Left renal pelvis (tissue), 4 donors: ENCODE measurements around the gene TMEM205. TPM values are rescaled to one million over a fixed set of nuclear protein-coding genes. Genes with fewer than 3 reads are reported as not detected.
"Not testable (repeated sequence)": the region's sequence is repeated elsewhere in the genome, so short reads cannot be mapped to it uniquely, and the experiment has no call there.

Experiments
- DNase-seq, 4 donors: peaks; one replicate each; pipeline ENCODE4 v3.0.0-alpha.2; 2013; ENCODE audit warnings: low read depth in 4 of 4, low spot score in 3 of 4
- polyA plus RNA-seq, 4 donors: library from polyadenylated mRNA; unstranded; fragments of 120-200 nt; gene quantifications; one replicate each; pipeline ENCODE4 v1.2.1, GENCODE V29; 2013; ENCODE audit not compliant: insufficient read length in 4 of 4

TMEM205 gene
- polyA plus RNA-seq, 4 donors: 64.3 to 142 (median 122) TPM

DNA sequence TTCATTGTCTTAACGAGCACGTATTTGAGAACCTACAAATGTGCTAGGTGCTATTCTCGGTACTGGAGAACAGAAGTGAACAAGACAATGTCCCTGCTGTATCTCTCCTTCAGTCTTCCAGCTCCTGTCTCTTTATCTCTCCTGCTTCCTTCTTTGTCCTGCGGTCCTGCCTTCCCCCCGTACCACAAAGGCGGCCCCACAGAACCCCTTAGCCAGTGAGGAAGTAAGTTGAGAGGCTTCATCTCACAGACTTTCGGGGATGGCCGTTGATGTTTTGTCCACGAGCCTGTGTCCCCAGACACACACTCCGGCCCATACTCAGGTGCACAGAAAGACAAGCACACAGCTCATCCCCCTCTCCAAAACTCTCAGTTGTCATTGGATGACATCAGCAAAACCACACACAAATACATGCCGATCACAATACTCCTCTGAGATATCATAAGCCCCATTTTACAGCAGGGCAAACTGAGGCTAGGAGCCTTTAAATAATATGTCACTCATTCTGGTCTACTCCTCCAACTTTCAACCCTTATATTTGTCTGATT, 27.9 kb upstream of the TMEM205 start:
- DNase-seq: no peak

DNA sequence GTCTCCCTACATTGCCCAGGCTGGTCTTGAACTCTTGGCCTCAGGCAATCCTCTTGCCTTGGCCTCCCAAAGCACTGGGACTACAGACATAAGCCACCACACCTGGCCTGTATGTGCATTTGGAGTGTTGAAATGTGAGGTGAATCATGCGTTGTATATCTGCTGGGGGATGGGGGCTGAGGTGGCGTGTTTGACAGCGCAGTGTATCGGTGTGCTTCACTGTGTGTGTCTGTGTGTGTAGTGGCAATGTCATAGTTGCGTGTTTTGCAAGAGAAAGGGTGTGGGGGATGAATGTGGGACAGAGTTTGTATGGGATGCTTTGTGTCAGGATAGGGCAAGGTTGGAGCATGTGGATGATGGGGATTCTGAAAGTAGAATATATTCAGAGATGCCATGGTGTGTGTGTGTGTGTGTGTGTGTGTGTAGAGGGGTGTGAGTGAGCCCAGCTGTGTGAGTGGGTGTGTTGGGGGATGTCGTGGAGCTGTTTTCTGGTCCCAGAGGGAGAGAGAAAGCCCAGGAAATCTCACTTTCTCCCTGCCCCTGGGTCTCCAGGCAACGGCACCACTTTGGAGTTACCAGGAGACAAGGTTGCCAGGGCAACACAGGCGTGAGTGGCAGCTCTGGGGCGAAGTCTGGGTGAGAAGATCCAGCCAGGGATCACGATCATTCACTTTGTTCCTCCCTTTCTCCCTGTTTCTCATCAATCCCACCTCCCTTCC, 27.3 kb upstream of the TMEM205 start:
- DNase-seq: no peak

DNA sequence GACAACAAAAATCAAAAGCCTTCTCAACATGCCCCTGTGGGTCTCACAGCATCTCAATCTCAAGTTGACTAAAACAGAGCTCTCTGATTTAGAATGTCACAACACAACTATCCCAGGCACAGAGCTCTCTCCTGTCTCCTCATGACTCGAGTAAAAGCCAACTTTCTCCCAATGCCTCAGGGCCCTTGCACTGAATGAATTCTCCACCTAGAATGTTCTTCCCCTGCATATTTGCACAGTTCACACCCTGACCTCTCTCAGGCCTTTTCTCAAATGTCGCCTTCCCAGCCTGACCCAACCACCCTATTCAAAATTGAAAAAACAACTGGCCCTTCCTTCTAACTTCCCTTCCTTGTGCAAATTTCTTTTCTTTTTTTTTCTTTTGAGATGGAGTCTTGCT, 24.7 kb upstream of the TMEM205 start:
- no peak for DNase-seq

DNA sequence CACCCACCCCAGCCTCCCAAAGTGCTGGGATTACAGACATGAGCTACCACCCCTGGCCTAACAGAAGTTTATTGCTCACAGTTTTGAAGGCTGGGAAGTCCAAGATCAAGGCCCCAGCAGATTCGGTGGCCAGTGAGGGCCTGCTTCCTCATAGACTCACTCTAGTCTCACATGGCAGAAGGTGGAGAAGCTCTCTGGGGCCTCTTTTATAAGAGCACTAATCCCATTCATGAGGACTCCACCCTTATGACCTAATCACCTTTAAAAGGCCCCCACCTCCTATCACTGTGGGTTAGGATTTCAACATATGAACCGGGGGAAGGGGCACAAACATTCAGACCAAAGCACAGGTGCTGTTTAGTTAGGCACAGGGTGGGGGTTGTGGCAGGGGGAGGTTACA, 21.5 kb upstream of the TMEM205 start:
- no peak for DNase-seq

DNA sequence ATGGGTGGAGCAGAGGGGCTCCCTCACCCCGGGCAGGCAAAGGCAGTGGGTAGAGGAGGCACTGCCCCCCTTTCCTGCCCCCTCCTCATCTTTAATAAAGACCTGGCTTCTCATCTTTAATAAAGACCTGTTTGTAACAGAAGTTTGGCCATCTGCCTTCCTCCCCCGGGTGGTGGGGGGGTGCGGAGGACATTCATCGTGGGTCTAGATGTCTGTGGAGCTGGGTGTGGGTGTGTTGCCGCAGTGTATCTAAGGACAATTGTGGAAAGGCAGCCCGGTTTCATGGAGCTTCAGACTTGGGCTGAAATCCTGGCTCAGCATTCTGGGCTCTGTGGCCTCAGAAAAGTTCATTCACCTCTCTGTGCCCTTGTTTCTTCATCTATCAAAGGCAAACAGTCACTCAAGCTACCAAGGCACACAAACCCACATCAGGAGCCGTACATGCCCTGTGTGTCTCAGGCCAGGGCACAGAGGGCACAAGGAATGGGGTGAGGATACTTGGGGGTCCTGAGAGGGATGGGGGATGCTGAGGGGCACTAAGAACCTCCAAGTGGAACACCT, 19.6 kb upstream of the TMEM205 start:
- no peak for DNase-seq

DNA sequence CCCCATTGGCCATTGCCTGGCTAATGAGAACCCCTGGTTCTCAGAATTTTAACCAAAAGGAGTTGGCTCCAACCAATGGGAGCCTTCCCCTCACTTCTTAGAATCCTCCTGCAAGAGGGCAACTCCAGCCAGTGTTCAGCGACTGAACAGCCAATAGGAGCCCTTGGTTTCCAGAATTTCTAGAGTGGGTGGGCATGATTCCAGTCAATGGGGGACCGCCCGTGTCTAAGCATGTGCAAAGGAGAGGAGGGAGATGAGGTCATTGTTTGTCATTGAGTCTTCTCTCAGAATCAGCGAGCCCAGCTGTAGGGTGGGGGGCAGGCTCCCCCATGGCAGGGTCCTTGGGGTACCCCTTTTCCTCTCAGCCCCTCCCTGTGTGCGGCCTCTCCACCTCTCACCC, 18.9 kb upstream of the TMEM205 start:
- no peak for DNase-seq

DNA sequence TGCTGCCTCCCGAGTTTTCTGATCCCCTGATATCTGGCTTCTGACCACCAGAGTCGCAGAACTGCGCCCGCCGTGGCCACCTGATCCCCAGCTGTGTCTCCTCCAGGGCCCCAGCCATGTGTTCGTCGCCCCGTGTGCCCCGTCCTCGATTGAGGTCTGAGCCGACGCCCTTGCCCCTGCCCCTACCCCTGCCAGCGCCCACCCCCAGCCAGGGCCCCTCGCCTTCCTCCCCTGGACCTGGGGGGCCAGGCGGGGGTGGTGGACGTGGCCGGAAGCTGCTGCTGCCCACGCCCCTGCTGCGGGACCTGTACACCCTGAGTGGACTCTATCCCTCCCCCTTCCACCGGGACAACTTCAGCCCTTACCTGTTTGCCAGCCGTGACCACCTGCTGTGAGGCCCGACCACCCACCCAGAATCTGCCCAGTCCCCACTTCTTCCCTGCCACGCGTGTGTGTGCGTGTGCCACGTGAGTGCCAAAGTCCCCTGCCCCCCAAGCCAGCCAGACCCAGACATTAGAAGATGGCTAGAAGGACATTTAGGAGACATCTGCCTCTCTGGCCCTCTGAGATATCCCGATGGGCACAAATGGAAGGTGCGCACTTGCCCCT, 18.3 kb upstream of the TMEM205 start:
- DNase-seq: no peak

DNA sequence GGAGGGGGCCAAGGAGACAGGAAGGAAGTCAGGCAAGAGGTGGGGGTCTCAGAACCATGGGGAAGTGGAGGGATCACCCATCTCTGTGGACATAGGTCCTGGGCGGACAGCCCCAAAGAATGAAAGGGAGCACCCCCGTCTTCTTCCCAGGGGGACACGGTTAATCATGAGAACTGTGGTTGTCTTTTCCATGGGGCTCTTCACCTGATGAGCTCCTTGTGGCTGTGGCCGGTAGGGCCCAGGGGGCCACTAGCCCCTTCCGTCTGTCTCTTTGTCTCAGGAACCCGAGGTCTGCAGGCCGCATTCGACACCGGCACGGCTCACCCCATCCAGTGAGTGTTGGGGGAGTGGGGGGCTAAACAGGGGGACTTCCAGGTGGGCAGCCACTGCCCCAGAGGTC, 17.8 kb upstream of the TMEM205 start:
- DNase-seq: no peak

DNA sequence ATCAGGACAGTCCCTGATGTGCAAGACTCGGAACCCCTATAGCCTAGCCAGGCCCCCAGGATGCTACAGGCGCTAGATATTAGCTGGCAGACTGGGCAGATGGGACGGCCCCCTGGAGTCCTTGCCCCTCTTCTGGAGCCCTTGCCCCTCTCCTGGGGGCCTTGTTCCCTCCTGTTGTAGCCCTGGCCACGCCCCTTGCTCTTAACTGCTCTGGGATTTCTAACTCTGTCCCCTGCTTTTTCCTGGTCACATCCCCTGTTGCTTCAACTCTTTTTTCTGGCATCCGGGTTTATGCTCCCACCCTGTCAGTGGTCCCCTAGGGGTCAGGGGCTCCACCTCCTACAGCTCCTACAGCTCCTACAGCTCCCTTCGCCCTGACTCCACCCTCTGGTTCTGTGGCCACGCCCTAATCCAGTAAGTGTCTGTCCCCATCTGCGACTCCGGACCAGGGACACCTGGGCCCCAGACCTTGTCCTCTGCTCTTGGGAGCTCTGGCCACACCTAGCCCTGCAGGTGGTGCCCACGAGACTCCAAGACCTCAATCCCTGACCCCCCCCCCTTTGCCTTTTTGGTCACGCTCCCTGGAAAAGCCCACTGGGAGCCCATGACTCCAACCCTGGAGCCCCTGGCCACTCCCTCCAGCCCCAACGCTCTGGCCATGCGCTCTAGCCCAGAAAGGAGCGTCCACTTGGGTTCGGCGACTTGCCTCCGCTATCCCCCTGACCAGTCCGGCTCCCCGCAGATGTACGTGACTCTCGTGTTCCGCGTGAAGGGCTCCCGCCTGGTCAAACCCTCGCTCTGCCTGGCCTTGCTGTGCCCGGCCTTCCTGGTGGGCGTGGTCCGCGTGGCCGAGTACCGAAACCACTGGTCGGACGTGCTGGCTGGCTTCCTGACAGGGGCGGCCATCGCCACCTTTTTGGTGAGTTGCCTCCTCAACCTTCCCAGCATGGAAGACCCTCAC, 16.0 kb upstream of the TMEM205 start:
- DNase-seq: no peak

DNA sequence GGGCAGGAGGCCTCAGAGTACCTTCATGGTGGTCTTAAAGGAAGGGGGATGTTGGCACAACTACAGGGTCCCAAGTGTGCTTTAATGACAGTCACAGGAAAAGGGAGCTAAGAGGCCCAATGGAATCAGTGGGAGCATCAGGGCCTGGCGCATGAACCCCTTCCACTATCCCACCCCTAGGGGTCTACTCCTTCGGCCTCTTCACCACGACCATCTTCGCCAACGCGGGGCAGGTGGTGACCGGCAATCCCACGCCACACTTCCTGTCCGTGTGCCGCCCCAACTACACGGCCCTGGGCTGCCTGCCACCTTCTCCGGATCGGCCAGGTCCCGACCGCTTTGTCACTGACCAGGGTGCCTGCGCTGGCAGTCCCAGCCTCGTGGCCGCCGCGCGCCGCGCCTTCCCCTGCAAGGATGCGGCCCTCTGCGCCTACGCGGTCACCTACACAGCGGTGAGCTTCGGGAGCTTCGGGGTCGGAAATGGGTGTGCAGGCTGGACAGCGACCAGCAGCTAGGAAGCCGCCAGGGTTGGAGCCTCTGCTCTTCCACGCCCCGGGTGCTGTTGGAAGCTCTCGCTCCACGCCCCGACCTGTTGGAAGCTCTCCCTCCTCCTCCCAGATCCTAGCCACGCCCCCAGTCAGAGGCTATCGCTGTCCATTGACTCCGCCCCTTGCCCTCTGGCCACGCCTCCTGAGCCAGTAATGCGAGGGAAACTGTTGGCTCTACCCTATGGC, 15.1 kb upstream of the TMEM205 start:
- DNase-seq: no peak

DNA sequence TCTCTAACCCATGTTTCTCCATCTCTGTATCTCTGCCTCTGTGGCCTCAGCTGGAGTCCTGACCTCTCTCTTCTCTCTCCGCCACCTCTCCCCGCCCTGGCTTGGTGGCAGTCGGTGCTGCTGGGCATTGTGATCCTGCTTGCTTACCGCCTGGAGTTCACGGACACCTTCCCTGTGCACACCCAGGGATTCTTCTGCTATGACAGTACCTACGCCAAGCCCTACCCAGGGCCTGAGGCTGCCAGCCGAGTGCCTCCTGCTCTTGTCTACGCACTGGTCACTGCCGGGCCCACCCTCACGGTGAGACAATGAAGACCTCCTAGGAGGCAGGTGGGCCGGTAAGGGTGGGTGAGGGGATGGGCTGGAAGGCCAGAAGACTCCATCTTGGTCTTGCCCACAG, 13.4 kb upstream of the TMEM205 start:
- no peak for DNase-seq

DNA sequence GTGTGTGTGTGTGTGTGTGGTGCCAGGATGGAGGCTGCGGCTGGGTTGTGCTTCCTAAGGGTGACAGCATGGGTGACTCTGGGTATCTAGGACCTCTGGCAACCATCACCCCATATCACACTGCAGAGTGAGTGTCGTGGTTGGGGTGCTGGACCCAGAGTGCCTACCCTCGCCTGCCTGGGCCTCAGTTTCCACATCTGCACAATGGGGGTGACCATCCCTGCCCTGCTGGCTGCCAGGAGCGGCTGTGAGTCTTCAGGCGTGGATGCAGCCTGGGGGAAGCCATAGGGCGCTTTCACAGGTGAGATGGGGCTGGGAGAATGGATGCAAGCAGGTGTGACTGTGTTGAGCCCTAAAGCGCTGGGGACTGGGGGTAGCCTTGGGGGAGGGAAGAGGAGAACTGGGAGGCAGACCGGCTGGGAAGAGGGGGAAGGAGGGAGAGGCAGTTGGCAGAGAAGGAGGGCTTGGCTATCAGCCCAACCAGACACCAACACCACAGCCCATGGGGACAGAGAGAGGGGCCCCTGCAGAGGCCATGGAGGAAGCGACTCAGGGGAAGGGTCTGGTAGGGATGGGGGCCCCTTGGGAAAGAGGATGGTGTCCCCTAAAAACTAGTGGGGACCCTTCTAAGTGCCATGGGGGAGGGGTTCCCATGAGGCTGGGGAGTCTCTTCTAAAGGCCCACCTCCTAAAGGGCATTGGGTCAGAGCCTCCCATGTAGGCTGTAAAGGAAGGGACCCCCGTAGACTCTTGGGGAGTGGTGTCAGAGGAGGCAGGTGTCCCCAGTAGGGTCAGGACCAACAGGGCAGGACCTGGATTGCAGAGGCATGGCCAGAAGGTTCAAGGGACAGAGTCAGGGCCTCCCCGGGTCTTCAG, 10.8 kb upstream of the TMEM205 start:
- no peak for DNase-seq

DNA sequence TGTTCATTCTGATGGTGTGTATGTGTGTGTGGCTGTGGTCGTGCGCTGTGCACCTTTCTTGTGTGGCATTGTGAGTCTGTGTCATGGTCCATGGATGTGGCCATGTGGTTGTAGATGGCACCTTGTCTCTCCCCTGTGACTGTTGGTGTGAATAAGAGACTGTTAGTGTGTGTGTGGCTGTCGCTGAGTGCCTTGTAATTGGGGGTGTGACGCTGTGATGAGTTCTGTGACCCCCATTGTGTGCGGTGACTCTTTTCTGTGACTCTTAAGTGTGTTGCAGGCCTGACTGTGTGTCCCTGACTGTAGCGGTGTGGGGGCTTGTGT, 10.0 kb upstream of the TMEM205 start:
- DNase-seq: no peak

DNA sequence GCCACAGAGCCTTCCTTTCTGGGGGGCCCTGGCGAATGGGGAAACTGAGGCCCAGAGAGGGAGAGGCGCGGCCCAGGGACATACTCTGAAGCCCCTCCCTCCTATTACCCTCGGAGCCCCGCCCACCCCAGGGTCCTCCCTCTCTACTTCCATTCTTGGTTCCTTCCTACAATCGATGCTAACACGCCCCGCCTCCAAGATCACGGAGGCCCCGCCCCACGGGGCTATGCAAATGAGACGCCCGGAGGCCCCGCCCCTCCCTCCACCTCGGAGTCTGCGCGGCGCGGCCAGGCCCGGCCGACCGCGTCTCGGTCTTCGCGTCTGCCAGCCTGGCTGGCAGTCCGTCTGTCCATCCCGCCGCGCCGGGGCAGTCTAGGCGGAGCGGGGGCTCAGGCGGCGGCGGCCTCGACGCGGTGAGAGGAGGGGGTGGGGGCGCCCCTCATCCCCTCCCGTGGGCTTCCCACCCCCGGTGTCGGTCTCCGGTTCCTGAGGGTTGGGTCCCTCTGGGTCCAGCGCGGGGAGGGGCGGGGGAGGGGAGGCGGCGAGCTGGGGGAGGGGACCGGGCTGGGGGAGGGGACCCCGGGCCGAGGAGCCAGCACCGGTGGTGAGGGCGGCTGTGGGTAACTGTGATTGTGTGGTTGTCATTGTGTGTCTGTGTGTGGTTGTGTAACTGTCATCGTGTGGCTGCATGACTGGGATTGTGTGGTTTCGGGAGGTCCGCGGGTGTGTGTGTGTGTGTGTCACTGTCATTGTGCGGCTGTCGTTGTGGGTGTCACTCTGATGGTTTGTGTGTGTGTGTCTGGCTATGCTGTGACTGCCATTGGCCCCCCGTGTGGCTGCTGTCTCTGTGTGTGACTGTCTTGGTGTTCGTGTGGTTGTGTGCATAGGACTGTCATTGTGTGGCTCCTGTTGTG, 9.3 kb upstream of the TMEM205 start, which contains the start of gene PLPPR2:
Gene PLPPR2, plus strand, starts transcription at position 273 of the 914 bp plus-strand sequence. CDS start 2,242 bp downstream, outside the sequence.
- peak in 1 of 4 donors; percentile 48 for DNase-seq

DNA sequence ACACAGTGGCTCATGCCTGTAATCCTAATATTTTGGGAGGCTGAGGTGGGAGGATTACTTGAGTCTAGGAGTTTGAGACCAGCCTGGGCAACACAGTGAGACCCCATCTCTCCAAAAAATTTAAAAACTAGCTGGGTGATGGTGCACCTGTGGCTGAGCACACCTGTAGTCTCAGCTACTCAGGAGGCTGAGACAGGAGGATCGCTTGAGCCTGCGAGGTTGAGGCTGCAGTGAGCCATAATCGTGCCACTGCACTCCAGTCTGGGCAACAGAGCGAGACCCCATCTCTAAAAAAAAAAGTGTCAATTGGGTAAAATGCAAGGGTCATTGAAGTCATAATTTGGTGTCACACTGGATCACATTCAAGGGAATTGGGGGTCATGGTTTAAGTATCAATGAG, 8.0 kb upstream of the TMEM205 start:
- DNase-seq: not testable (repeated sequence)

DNA sequence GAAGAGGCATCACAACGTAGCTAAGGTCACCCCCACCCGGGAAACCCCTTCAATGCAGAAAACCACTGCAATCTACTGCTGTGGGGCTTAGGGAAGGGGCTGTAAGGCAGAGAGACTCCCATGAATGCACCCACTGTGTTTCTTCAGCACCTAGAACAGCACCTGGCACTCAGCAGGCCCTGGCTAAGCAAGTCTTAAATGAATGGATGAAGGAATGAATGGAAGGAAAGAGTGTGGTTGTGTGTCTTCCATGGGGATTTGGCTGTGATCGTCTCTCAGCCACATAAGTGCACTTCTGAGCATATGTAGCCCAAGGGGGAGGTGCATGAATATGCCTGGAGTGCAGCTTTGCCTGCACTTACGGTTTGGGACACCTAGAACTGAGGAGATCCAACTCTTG, 3.1 kb upstream of the TMEM205 start:
- no peak for DNase-seq

DNA sequence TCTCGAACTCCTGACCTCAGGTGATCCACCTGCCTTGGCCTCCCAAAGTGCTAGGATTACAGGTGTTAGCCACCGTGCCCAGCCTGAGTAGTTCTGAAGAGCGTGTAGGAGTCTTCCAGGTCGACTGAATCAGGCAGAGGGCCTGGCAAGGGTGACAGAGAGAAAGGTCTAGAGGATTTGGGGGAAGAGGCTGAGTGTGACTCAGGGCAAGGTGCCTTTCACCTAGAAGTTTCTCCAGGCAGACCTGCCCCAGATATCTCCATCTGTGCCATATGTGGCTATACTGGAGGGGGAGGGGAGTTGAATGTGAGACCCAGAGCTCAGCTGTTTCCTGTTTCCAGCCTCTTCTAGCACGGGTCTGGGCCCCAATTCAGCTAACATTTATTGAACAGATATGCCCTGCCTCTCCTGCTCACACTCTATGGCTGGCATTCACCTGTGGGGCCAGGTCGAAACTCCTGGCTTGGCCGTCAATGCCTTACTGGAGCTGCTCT, 1.5 kb upstream of the TMEM205 start:
- DNase-seq: no peak
